Heart left ventricle (tissue), 16 donors: ENCODE measurements around the gene RGS10. TPM values are rescaled to one million over a fixed set of nuclear protein-coding genes. Genes with fewer than 3 reads are reported as not detected.

Experiments used
- ATAC-seq, 4 donors: fragments of 200-7000 bp; cut with Tn5 transposase; one replicate each; pipeline ENCODE4 v1.9.1; 2020 to 2022; ENCODE audit warnings: moderate library complexity in 4 of 4, mild to moderate bottlenecking in 3 of 4, moderate number of reproducible peaks in 1 of 4
- DNase-seq, 5 donors: peaks; one replicate each; pipeline ENCODE4 v3.0.0-alpha.2; 2020
- H3K27ac ChIP-seq, 12 donors: fragments of 200-600 bp; sonication (generic) in 4 of 12; one replicate each; pipeline versions ENCODE4 v1.5.0 to v1.8.0; 2016 to 2022; ENCODE audit warnings: mild to moderate bottlenecking in 2 of 12
- H3K27me3 ChIP-seq, 9 donors: fragments of 200-600 bp; sonication (generic) in 2 of 9; one replicate each; pipeline versions ENCODE4 v1.5.1 to v1.8.0; 2016 to 2022; ENCODE audit warnings: mild to moderate bottlenecking in 3 of 9
- H3K36me3 ChIP-seq, 9 donors: fragments of 200-600 bp; sonication (generic) in 2 of 9; one replicate each; pipeline versions ENCODE4 v1.5.0 to v1.8.0; 2018 to 2022; ENCODE audit warnings: mild to moderate bottlenecking in 2 of 9
- H3K4me1 ChIP-seq, 12 donors: fragments of 200-600 bp; sonication (generic) in 4 of 12; one replicate each; pipeline versions ENCODE4 v1.5.0 to v1.8.0; 2016 to 2022; ENCODE audit warnings: mild to moderate bottlenecking in 3 of 12
- H3K4me3 ChIP-seq, 12 donors: fragments of 200-600 bp; sonication (generic) in 4 of 12; one replicate each; pipeline versions ENCODE4 v1.5.0 to v1.8.0; 2017 to 2022; ENCODE audit warnings: mild to moderate bottlenecking in 9 of 12, moderate library complexity in 4 of 12
- H3K9me3 ChIP-seq, 12 donors: fragments of 200-600 bp; sonication (generic) in 4 of 12; one replicate each; pipeline versions ENCODE4 v1.5.0 to v1.8.0; 2016 to 2022; ENCODE audit warnings: mild to moderate bottlenecking in 1 of 12
- CTCF ChIP-seq, 12 donors: fragments of 200-600 bp; sonication (generic) in 4 of 12; IDR thresholded peaks; one replicate each; pipeline versions ENCODE4 v1.5.0 to v1.8.0; 2018 to 2022; ENCODE audit warnings: antibody characterized with exemption in 12 of 12, mild to moderate bottlenecking in 5 of 12
- POLR2A ChIP-seq, 2 donors: fragments of 450-650 bp; IDR thresholded peaks; one replicate each; pipeline ENCODE4 v1.6.1; 2017; ENCODE audit warnings: antibody characterized with exemption in 2 of 2, mild to moderate bottlenecking in 2 of 2, moderate library complexity in 2 of 2
- WGBS, 4 donors: extraction: QIAGEN DNeasy Blood & Tissue Kit in 2 of 4; methylation state at CpG; one replicate each; pipeline versions ENCODE4 v1.1.5 to v1.1.7; 2013 to 2018; 5-methylcytosine and 5-hydroxymethylcytosine counted together
- intact Hi-C, 10 donors: fragments of 100-400 bp; cut with DNase I; formaldehyde crosslinking; loops; one replicate each; pipeline versions ENCODE4 v1.11.1 to v1.14.2; 2022
- polyA plus RNA-seq, 2 donors: library from polyadenylated mRNA; stranded (reverse); fragments of 200-250 nt; gene quantifications; one replicate each; pipeline ENCODE4 v1.2.3, GENCODE V29; 2013
- total RNA-seq, 9 donors: library from RNA; depleted of rRNA in 2 of 9; stranded (reverse); fragments of >200 nt in 2 of 9; fragmentation: NEBNext Ultra II Directional in 3 of 9; extraction: Animal tissue kit (Norgen Biotek cat#: 25700) in 3 of 9; gene quantifications; one replicate each; pipeline versions ENCODE4 v1.1.0 to v1.2.4, GENCODE V29; 2016 to 2023
- donor health status: ischemic (EF 13 %, LVEDD 7.1; RV severe dilation, severe dysfunction).
- donor health status: healthy with polysubstance abuse.
- donor health status: DM: no; HTN: yes; CAD: no.
- donor health status: DM: no; HTN: no; CAD: no.
- donor health status: ischemic (EF 25% LVEDD 6.9; RV normal size, moderate dysfunction).
- donor health status: ischemic (EF 25% LVEDD 5.7; RV mildly dilated, moderate dysfunction).
- donor health status: healthy.
- donor health status: DM: yes; HTN: yes; CAD: no.
- donor health status: ischemic (EF 35%, LVEDD 5.7; RV mildly dilated, moderate dysfunction).
- donor health status: nonischemic (EF 11% LVEDD 7.7; RV severe dilation, severe dysfunction).
- donor health status: DM: yes; HTN: yes; CAD: no.
- donor health status: PGD.
- donor health status: ischemic (EF 29% LVEDD 5.4; RV normal size, mild dysfunction).
- donor health status: nonischemic (EF 23%, LVEDD 6.1; RV moderate dilation, normal function).

The RGS10 gene
- total and polyA plus RNA-seq, 11 donors = 1.6 to 25.2 (median 4.7) TPM

GRCh38 chr10:119483839-119484238 lies 58.7 kb downstream of the RGS10 start:
- DNase-seq = no peak
- Histone ChIP-seq H3K36me3 (no peaks in the 10 kb centered on the region), H3K9me3 (no peaks in the 10 kb centered on the region), H3K27me3 (no peaks in the 10 kb centered on the region), H3K4me1 (peaks cover 0 to 5% (median 0%) of the 10 kb centered on the region in 12 donors), H3K27ac (no peak overlapping the region), H3K4me3 (no peak overlapping the region)
- intact Hi-C loops = no loop called here
- TF ChIP-seq POLR2A (IDR thresholded peaks at IDR 0.05) (no peak), CTCF (IDR thresholded peaks at IDR 0.05) (no peak)
- ATAC-seq = no peak
- 49 to 58% (median 58%) methylated on average over 9 of the region's 9 CpGs for WGBS, 4 donors

DNA sequence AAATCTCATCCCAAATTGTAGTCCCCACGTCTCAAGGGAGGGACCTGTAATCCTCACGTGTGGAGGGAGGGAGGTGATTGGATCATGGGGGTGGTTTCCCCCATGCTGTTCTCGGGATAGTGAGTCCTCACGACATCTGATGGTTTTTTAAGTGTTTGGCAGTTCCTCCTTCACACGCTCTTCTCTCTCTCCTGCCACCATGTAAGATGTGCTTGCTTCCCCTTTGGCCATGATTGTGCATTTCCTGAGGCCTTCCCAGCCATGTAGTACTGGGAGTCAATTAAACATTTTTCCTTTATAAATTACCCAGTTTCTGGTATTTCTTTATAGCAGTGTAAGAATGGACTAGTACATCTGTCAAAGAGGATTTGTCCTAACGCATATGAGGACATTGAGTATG lies 59.5 kb downstream of the RGS10 start:
- WGBS, 4 donors = 90 to 95% (median 92%) methylated on average over 6 of the region's 6 CpGs
- no peak for ATAC-seq
- TF ChIP-seq CTCF (IDR thresholded peaks at IDR 0.05) (no peak), POLR2A (IDR thresholded peaks at IDR 0.05) (no peak)

GRCh38 chr10:119481781-119482426 lies 60.6 kb downstream of the RGS10 start:
- Histone ChIP-seq H3K36me3 (no peaks in the 10 kb centered on the region), H3K27ac (no peak overlapping the region), H3K27me3 (peaks cover 0 to 5% (median 0%) of the 10 kb centered on the region in 9 donors), H3K4me1 (peaks cover 0 to 15% (median 0%) of the 10 kb centered on the region in 12 donors), H3K4me3 (no peak overlapping the region), H3K9me3 (no peaks in the 10 kb centered on the region)
- intact Hi-C loops = no loop called here
- 89 to 93% (median 91%) methylated on average over 12 of the region's 12 CpGs for WGBS, 4 donors
- DNase-seq (no peak), ATAC-seq (no peak)
- TF ChIP-seq POLR2A (IDR thresholded peaks at IDR 0.05) (no peak), CTCF (IDR thresholded peaks at IDR 0.05) (no peak)

More for the DNA sequence above, 59.5 kb downstream of the RGS10 start:
- Histone ChIP-seq H3K9me3 (no peaks in the 10 kb centered on the region), H3K4me3 (no peak overlapping the region), H3K4me1 (peaks cover 0 to 13% (median 0%) of the 10 kb centered on the region in 12 donors), H3K27ac (no peak overlapping the region), H3K36me3 (no peaks in the 10 kb centered on the region), H3K27me3 (peaks cover 0 to 2% (median 0%) of the 10 kb centered on the region in 9 donors)
- intact Hi-C loops = no loop called here
- DNase-seq = no peak

DNA sequence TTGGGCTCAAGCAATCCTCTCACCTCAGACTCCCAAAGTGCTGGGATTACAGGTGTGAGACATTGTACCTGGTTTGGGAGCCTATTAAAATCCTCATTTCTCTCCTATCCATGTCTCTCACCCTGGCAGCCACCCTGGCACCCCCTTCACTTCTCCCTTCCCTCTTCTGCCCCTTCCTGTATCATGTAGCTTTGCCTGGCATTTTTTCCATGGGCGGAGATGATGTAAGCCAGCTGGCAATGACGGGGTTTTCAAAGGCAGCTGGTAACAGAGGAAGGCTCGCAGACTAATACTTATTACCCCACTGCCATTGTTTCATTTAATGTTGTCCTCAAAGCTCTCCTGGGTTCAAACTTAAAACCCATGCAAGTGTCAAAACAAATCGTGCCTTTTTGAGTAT lies 61.9 kb downstream of the RGS10 start:
- Histone ChIP-seq H3K27ac (no peak overlapping the region), H3K4me3 (no peak overlapping the region), H3K4me1 (peaks cover 0 to 15% (median 0%) of the 10 kb centered on the region in 12 donors), H3K27me3 (peaks cover 0 to 5% (median 0%) of the 10 kb centered on the region in 9 donors), H3K36me3 (no peaks in the 10 kb centered on the region), H3K9me3 (no peaks in the 10 kb centered on the region)
- DNase-seq (no peak), ATAC-seq (peak in 2 of 4 donors; percentile 56 to 66)
- intact Hi-C loops = no loop called here
- no peak for TF ChIP-seq CTCF (IDR thresholded peaks at IDR 0.05)
- WGBS, 4 donors = 57 to 58% (median 58%) methylated on average over 4 of the region's 4 CpGs
